H1 (cell line): ENCODE measurements around the gene TOPORS. TPM values are rescaled to one million over a fixed set of nuclear protein-coding genes. Genes with fewer than 3 reads are reported as not detected.
A peak's percentile ranks its signal among the peaks of the same experiment; 100 is the strongest.

Source experiments
- CTCF ChIA-PET: fragments of 300-600 bp; sonication (Branson Sonifier 250); formaldehyde crosslinking; loops from one replicate; lab custom pipeline; 2021; ENCODE audit not compliant: partially characterized antibody; lab: Charles Lee
- POLR2A ChIA-PET: fragments of 300-600 bp; sonication (Branson Sonifier 250); formaldehyde crosslinking; loops from one replicate; lab custom pipeline; 2021; ENCODE audit warnings: inconsistent platforms; ENCODE audit not compliant: partially characterized antibody; lab: Charles Lee
- DNase-seq, 2 experiments: peaks; one replicate each; pipeline versions ENCODE4 v3.0.0 to v3.0.0-alpha.2; 2010 to 2022; ENCODE audit warnings: low spot score in 2 of 2, low read depth in 1 of 2, mixed read lengths in 1 of 2
- FAIRE-seq: peaks from 2 replicates; lab custom pipeline; 2011; peaks lifted over from hg19 to GRCh38; lab: Jason Lieb, UNC
- H2AFZ ChIP-seq: 2 replicates; pipeline ENCODE4 v1.8.1; 2012; ENCODE audit warnings: low read length, inconsistent platforms
- H2AK5ac ChIP-seq: 2 replicates; pipeline ENCODE4 v1.6.1; 2013; ENCODE audit warnings: low read depth, low read length
- H2BK120ac ChIP-seq: replicated peaks from 2 replicates; pipeline ENCODE3; 2013; ENCODE audit warnings: low read depth, low read length, inconsistent platforms
- H2BK12ac ChIP-seq: 2 replicates; pipeline ENCODE4 v1.6.1; 2013; ENCODE audit warnings: low read depth, low read length
- H2BK15ac ChIP-seq: 2 replicates; pipeline ENCODE4 v1.6.1; 2013; ENCODE audit warnings: low read length
- H2BK20ac ChIP-seq: 2 replicates; pipeline ENCODE4 v1.6.1; 2013; ENCODE audit warnings: low read length
- H2BK5ac ChIP-seq: 2 replicates; pipeline ENCODE4 v1.6.1; 2013; ENCODE audit warnings: low read depth, low read length
- H3K14ac ChIP-seq: 2 replicates; pipeline ENCODE4 v1.6.1; 2013; ENCODE audit warnings: inconsistent platforms; ENCODE audit not compliant: insufficient read length
- H3K18ac ChIP-seq: 2 replicates; pipeline ENCODE4 v1.6.1; 2013; ENCODE audit warnings: low read length; ENCODE audit errors: extremely low read depth
- H3K23ac ChIP-seq: 2 replicates; pipeline ENCODE4 v1.6.1; 2013; ENCODE audit warnings: inconsistent platforms; ENCODE audit not compliant: insufficient read length
- H3K23me2 ChIP-seq: 2 replicates; pipeline ENCODE4 v1.6.1; 2013; ENCODE audit warnings: low read depth, low read length
- H3K27ac ChIP-seq: 2 replicates; pipeline ENCODE4 v1.6.1; 2011; ENCODE audit warnings: low read depth, low read length, inconsistent platforms
- H3K27me3 ChIP-seq, 4 experiments: replicated peaks in 1 of 4; 1 replicate in 1 of 4; 2 replicates in 3 of 4; pipeline versions ENCODE4 v1.6.1 to v1.8.1; 2011 to 2013; ENCODE audit warnings: low read length in 3 of 4, mild to moderate bottlenecking in 3 of 4, inconsistent platforms in 2 of 4, mixed read lengths in 2 of 4, moderate library complexity in 1 of 4; ENCODE audit not compliant: control insufficient read depth in 3 of 4, insufficient read depth in 3 of 4; ENCODE audit errors: extremely low read depth in 1 of 4
- H3K36me3 ChIP-seq, 4 experiments: 2 replicates each; pipeline versions ENCODE4 v1.6.1 to v1.8.1; 2011 to 2013; ENCODE audit warnings: mild to moderate bottlenecking in 4 of 4, low read length in 3 of 4, moderate library complexity in 2 of 4, control low read depth in 1 of 4, inconsistent platforms in 1 of 4; ENCODE audit not compliant: insufficient read depth in 4 of 4, control insufficient read depth in 2 of 4
- H3K4ac ChIP-seq: replicated peaks from 2 replicates; pipeline ENCODE3; 2013; ENCODE audit warnings: low read length, low read depth, mixed read lengths, inconsistent platforms; ENCODE audit not compliant: insufficient read length
- H3K4me1 ChIP-seq, 4 experiments: replicated peaks in 1 of 4; 1 replicate in 1 of 4; 2 replicates in 3 of 4; pipeline versions ENCODE4 v1.6.1 to v1.8.1; 2011 to 2013; ENCODE audit warnings: low read length in 3 of 4, inconsistent platforms in 2 of 4, mixed read lengths in 1 of 4; ENCODE audit not compliant: insufficient read depth in 4 of 4, control insufficient read depth in 3 of 4
- H3K4me2 ChIP-seq, 2 experiments: 2 replicates each; pipeline versions ENCODE4 v1.6.1 to v1.8.1; 2011 to 2013; ENCODE audit warnings: low read depth in 2 of 2, low read length in 2 of 2, control low read depth in 1 of 2, inconsistent platforms in 1 of 2, mild to moderate bottlenecking in 1 of 2; ENCODE audit not compliant: insufficient read depth in 1 of 2
- H3K4me3 ChIP-seq, 4 experiments: fragments of 200-600, 300-600 bp in 1 of 4; sonication (generic), shearing (Covaris generic), sonication (Bioruptor Twin) in 1 of 4; 2 replicates each; pipeline versions ENCODE4 v1.5.1 to v1.8.1; 2011 to 2016; ENCODE audit warnings: low read length in 4 of 4, low read depth in 3 of 4, control low read depth in 2 of 4, inconsistent platforms in 2 of 4, mild to moderate bottlenecking in 2 of 4, mixed read lengths in 1 of 4, moderate library complexity in 1 of 4; ENCODE audit not compliant: insufficient read depth in 2 of 4; ENCODE audit errors: extremely low read depth in 1 of 4
- H3K56ac ChIP-seq: replicated peaks from 2 replicates; pipeline ENCODE3; 2013; ENCODE audit warnings: low read depth, mild to moderate bottlenecking, mixed read lengths, low read length, inconsistent platforms; ENCODE audit not compliant: insufficient read length
- H3K79me1 ChIP-seq: 2 replicates; pipeline ENCODE4 v1.6.1; 2013; ENCODE audit warnings: low read depth, low read length, control low read depth
- H3K79me2 ChIP-seq, 2 experiments: 2 replicates each; pipeline versions ENCODE4 v1.6.1 to v1.8.1; 2012 to 2013; ENCODE audit warnings: low read length in 2 of 2, mild to moderate bottlenecking in 2 of 2, inconsistent platforms in 1 of 2; ENCODE audit not compliant: insufficient read depth in 2 of 2, control insufficient read depth in 1 of 2
- H3K9ac ChIP-seq, 4 experiments: replicated peaks in 1 of 4; 1 replicate in 1 of 4; 2 replicates in 3 of 4; pipeline versions ENCODE4 v1.6.1 to v1.8.1; 2011 to 2013; ENCODE audit warnings: low read depth in 3 of 4, low read length in 3 of 4, control low read depth in 2 of 4, mild to moderate bottlenecking in 2 of 4, moderate library complexity in 2 of 4, inconsistent platforms in 1 of 4; ENCODE audit errors: extremely low read depth in 1 of 4
- H3K9me3 ChIP-seq, 2 experiments: 2 replicates each; pipeline versions ENCODE4 v1.6.1 to v1.8.1; 2012 to 2013; ENCODE audit warnings: mild to moderate bottlenecking in 2 of 2, moderate library complexity in 2 of 2, control low read depth in 1 of 2, inconsistent platforms in 1 of 2, low read depth in 1 of 2, low read length in 1 of 2, mixed read lengths in 1 of 2; ENCODE audit not compliant: insufficient read depth in 2 of 2
- H4K20me1 ChIP-seq, 2 experiments: replicated peaks in 1 of 2; 2 replicates each; pipeline versions ENCODE3 to v1.8.1; 2011 to 2013; ENCODE audit warnings: inconsistent platforms in 2 of 2, low read length in 2 of 2, mild to moderate bottlenecking in 1 of 2; ENCODE audit not compliant: insufficient read depth in 2 of 2, control insufficient read depth in 1 of 2
- H4K5ac ChIP-seq: 2 replicates; pipeline ENCODE4 v1.6.1; 2013; ENCODE audit warnings: low read length, low read depth, mixed read lengths, inconsistent platforms; ENCODE audit not compliant: insufficient read length
- H4K8ac ChIP-seq: 2 replicates; pipeline ENCODE4 v1.8.0; 2013; ENCODE audit warnings: mild to moderate bottlenecking, moderate library complexity, low read length, inconsistent platforms; ENCODE audit not compliant: insufficient read depth; ENCODE audit errors: extremely low read depth
- H4K91ac ChIP-seq: replicated peaks from 2 replicates; pipeline ENCODE3; 2013; ENCODE audit warnings: low read length, mixed read lengths, inconsistent platforms; ENCODE audit not compliant: insufficient read length
- BRCA1 ChIP-seq: IDR thresholded peaks from 2 replicates; pipeline ENCODE4 v1.6.1; 2012; ENCODE audit warnings: low read depth, low read length, improper control_type of control experiment
- CHD1 ChIP-seq: IDR thresholded peaks from 2 replicates; pipeline ENCODE4 v1.6.1; 2012; ENCODE audit warnings: low read depth, low read length, improper control_type of control experiment
- NRF1 ChIP-seq: IDR thresholded peaks from 2 replicates; pipeline ENCODE4 v1.6.1; 2011; ENCODE audit warnings: mild to moderate bottlenecking, low read depth, low read length, improper control_type of control experiment
- PHF8 ChIP-seq: fragments of 200-600 bp; sonication (generic); conservative IDR thresholded peaks from 2 replicates; pipeline ENCODE4 v1.7.1; 2012; ENCODE audit warnings: low read depth, mild to moderate bottlenecking, inconsistent platforms, low read length, moderate library complexity
- RNF2 ChIP-seq: fragments of 200-900, 300-1000 bp; sonication (generic); IDR thresholded peaks from 2 replicates; pipeline ENCODE4 v1.7.1; 2016; ENCODE audit warnings: borderline replicate concordance, low read depth, mild to moderate bottlenecking, antibody characterized with exemption, low read length; ENCODE audit not compliant: poor library complexity, severe bottlenecking; ENCODE audit errors: missing control alignments
- SAP30 ChIP-seq: fragments of 300-600 bp; sonication (generic); IDR thresholded peaks from 2 replicates; pipeline ENCODE4 v1.7.1; 2012; ENCODE audit warnings: low read length, moderate library complexity, mild to moderate bottlenecking, inconsistent platforms; ENCODE audit not compliant: insufficient read depth, insufficient replicate concordance
- TEAD4 ChIP-seq: IDR thresholded peaks from 2 replicates; pipeline ENCODE4 v1.6.1; 2012; ENCODE audit warnings: low read depth, low read length, inconsistent platforms, mixed read lengths
- WGBS, 2 experiments: shearing (Covaris generic) in 1 of 2; methylation state at CpG; one replicate each; pipeline versions ENCODE4 v1.1.6 to v1.1.7; 2013 to 2015; ENCODE audit warnings: low lambda C conversion rate in 2 of 2, mixed read lengths in 2 of 2, inconsistent platforms in 1 of 2, low coverage in 1 of 2, missing lambda C conversion rate in 1 of 2; ENCODE audit not compliant: insufficient replicate concordance in 2 of 2, insufficient coverage in 1 of 2, insufficient read length in 1 of 2; ENCODE audit errors: extremely low coverage in 1 of 2, missing lambda C conversion rate in 1 of 2; 5-methylcytosine and 5-hydroxymethylcytosine counted together
- polyA plus RNA-seq, 7 experiments: library from polyadenylated mRNA; depleted of rRNA in 3 of 7; stranded (reverse) in 5 of 7; unstranded in 2 of 7; fragments of >200 nt in 5 of 7; fragments of 200-250 nt in 2 of 7; gene quantifications; 1 replicate in 5 of 7; 2 replicates in 1 of 7; 4 replicates in 1 of 7; pipeline versions ENCODE4 v1.2.1 to v1.2.3, GENCODE V29; 2011 to 2013; ENCODE audit warnings: missing spikeins in 2 of 7, mixed read lengths in 2 of 7
- total RNA-seq: library from RNA; stranded (reverse); fragmentation: NEBNext Ultra II Directional; extraction: Animal tissue kit (Norgen Biotek cat#: 25700); gene quantifications from 2 replicates; pipeline ENCODE4 v1.2.1, GENCODE V29; 2021
- TF ChIP-seq, protein P1 (sequence below): IDR thresholded peaks from 2 replicates; pipeline ENCODE4 v1.6.1; 2012; ENCODE audit warnings: low read length, inconsistent platforms

The TOPORS gene
- total and polyA plus RNA-seq, 2 of the 8 experiments (the other 6 are each of a cell fraction or from before 2014, with no cell fraction given) = 10.3 to 30.7 TPM

GRCh38 chr9:32573821-32574220 lies 21.4 kb upstream of the TOPORS start:
- Histone ChIP-seq H3K18ac (no peak overlapping the region), H3K4me1 (peaks cover 0 to 4% (median under 1%) of the 10 kb centered on the region in 4 experiments; a peak in 2 of 7 replicates), H4K91ac (no peak overlapping the region), H4K8ac (no peak overlapping the region), H3K4me2 (peak overlapping the region; percentile 82 to 89; a peak in 2 of 4 replicates), H3K79me1 (peaks cover 4% of the 10 kb centered on the region; the same call in 1 of the 2 replicates), H3K79me2 (peaks cover 4 to 33% of the 10 kb centered on the region in 2 experiments; a peak in 3 of 4 replicates), H4K20me1 (peaks cover 0 to 4% of the 10 kb centered on the region in 2 experiments), H2AK5ac (no peak overlapping the region), H2BK120ac (no peak overlapping the region), H3K4me3 (peak overlapping the region in 1 of 4 experiments; percentile 97; a peak in 2 of 8 replicates), H3K4ac (no peak overlapping the region), H4K5ac (no peak overlapping the region), H3K56ac (no peak overlapping the region), H3K27ac (no peak overlapping the region), H2BK15ac (no peak overlapping the region), H3K14ac (no peak overlapping the region), H3K27me3 (no peaks in the 10 kb centered on the region), H3K23ac (no peak overlapping the region), H2BK12ac (no peak overlapping the region), H3K36me3 (peaks cover 0 to 5% (median 0%) of the 10 kb centered on the region in 4 experiments; a peak in 1 of 8 replicates), H2BK5ac (no peak overlapping the region), H3K9me3 (no peaks in the 10 kb centered on the region), H2BK20ac (no peak overlapping the region), H3K9ac (no peak overlapping the region), H3K23me2 (peaks cover 6% of the 10 kb centered on the region), H2AFZ (no peak overlapping the region)
- CTCF ChIA-PET = interaction anchor here (0.6 to 12.2 kb wide), 8 partner anchors 8 to 310 kb away, joined by 3 to 248 read pairs (median 4); no protein-coding TSS in a partner anchor
- 88% methylated on average over 7 of the region's 7 CpGs; no CpG with 5 or more reads in 1 of the 2 experiments for WGBS, 2 experiments
- FAIRE-seq (no peak), DNase-seq (no peak)
- POLR2A ChIA-PET = interaction anchor here (1.0 to 3.8 kb wide), 4 partner anchors 23 to 195 kb away, joined by 3 to 24 read pairs (median 6); partner anchors contain the start of genes RIGI, SMIM27 and TOPORS
- TF ChIP-seq BRCA1 (no peak), TEAD4 (no peak), SAP30 (no peak), RNF2 (no peak), PHF8 (no peak), CHD1 (no peak), NRF1 (no peak)
- TF ChIP-seq, protein P1, sequence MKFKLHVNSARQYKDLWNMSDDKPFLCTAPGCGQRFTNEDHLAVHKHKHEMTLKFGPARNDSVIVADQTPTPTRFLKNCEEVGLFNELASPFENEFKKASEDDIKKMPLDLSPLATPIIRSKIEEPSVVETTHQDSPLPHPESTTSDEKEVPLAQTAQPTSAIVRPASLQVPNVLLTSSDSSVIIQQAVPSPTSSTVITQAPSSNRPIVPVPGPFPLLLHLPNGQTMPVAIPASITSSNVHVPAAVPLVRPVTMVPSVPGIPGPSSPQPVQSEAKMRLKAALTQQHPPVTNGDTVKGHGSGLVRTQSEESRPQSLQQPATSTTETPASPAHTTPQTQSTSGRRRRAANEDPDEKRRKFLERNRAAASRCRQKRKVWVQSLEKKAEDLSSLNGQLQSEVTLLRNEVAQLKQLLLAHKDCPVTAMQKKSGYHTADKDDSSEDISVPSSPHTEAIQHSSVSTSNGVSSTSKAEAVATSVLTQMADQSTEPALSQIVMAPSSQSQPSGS = no peak
